ENCODE results near the gene EBF3.

Gene EBF3

GRCh38 chr10:129970465-129971364 is 6.6 kb upstream of the EBF3 start:
- no peak for DNase-seq (ENCODE audit: low read depth in 2 of 2)

GRCh38 chr10:129969911-129970464 is 5.9 kb upstream of the EBF3 start:
- no peak for DNase-seq (ENCODE audit: low read depth in 2 of 2)

- no peak for DNase-seq (ENCODE audit: low read depth in 2 of 2)
Measured at GRCh38 chr10:129969184-129969910, 5.3 kb upstream of the EBF3 start.

- DNase-seq (ENCODE audit: low read depth in 2 of 2), result no peak
Measured at GRCh38 chr10:129968853-129969183, 4.7 kb upstream of the EBF3 start.

DNA sequence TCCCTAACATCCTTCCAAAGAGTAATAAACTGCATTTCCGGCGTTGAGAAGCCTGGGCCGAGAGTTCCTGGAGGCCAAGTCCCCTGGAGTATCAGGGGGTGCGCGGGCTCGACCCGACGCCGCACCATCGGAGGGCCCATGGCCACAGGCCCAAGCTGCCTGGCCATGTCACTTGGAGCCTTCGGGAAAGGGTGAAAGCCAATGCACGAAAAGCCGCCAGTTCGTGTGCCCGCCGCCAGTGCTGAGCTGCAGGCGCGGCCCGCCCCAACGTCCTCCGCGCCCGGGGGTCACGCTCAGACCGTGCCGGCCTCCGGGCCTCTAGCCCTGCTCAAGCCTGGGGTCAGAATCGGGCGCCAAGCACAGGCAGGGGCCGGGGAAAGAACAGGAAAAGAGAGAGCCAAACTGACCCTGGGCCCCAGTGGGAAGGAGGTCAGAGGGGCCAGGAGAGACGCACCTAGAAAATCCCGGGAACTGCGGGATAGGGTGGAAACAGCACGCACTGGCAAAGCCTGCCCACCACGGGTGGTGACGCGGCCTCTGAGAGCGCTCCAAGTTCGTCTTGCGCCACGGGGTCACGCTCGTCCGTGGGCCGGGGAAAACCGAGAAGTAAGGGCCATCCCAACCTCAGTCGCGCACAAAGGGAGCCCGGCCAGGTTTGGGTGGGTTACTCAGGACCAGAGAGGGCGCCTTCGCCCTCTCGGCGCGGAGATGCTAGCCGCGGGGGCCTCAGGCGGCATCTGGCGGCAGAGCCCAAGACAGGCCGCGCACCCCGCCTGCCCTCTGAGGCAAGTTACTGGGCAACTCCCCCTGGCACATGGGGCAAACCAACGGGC is 4.2 kb upstream of the EBF3 start:
- no peak for DNase-seq (ENCODE audit: low read depth in 2 of 2)

- DNase-seq (ENCODE audit: low read depth in 2 of 2), result no peak
Measured at GRCh38 chr10:129967579-129968019, 3.5 kb upstream of the EBF3 start.

DNA sequence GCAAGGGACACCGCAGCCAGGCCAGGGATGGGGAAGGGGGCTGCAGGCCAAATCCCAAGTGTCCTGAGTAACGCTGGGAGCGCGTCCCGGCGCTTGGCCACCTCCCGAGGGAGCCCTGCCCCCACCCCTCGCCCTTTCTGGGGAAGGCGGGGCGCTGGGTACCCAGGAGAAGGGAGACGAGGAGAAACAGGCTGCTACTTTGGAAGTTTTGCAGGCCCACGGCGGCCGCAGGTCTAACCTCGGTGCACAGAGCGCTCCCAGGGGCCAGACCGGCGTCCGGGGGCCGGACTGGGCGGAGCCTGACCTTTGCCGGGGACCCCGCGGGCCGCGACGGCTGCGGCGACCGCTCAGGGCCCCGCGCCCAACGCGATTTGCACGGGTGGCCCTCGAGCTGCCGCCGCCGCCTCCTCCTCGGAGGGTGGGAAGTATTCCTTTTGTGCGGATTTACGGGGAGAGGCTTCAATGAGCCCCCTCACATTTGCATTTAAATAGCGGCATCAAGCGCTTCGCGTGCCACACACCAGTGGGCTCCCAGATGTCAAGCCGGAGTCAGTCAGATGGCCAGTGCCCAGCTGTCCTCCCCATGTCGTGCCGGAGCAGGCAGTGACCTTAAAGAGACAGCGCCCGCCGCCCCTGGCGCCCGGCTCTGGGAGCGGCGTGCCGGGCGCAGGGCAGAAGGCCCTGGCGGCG is 3.0 kb upstream of the EBF3 start:
- no peak for DNase-seq (ENCODE audit: low read depth in 2 of 2)

- no peak for DNase-seq (ENCODE audit: low read depth in 2 of 2)
Measured at GRCh38 chr10:129966370-129966888, 2.4 kb upstream of the EBF3 start.

DNA sequence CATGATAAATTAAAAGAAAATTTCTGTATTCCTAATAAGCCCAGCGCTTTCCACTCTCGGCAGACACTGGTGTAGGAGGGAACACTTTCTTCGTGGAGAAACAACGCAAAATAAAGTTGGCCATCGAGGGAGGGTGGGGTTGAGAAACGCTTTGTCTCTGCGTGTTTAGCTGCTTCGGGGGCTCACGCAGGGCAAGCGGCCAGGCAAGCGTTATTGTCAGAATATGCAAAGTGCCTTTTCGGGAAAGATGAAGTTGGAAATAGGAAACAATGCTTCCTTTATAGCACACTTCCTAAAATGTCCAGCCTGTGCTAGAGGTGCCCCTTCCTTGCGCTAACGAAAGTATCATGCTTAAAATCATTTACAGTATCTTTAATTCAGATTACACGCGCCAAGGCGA is 1.9 kb upstream of the EBF3 start:
- DNase-seq (ENCODE audit: low read depth in 2 of 2), result no peak

DNA sequence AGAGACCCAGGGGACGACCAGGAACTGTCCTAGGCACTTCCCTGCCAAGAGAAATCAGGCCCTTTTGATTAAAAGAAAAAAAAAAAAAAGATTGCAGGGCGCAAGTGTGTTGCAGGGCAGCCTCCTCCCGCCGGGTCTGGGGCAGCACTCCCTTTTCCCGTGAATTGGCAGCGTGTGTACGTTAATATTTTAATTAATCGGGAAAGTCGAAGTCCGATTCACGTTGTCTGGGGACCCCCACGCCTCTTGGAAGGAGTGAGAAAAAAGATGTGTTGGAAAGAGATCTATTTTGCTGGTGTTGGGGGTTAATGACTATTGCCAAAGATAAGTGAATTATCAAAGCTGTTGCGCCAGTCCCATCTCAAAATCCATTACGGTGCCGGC is 1.3 kb upstream of the EBF3 start:
- DNase-seq (ENCODE audit: low read depth in 2 of 2), result no peak

- DNase-seq (ENCODE audit: low read depth in 2 of 2), result no peak
Measured at GRCh38 chr10:129964611-129965424, 744 bp upstream of the EBF3 start.

GRCh38 chr10:129962872-129963640 is 1.0 kb downstream of the EBF3 start:
- DNase-seq (ENCODE audit: low read depth in 2 of 2), result no peak

DNA sequence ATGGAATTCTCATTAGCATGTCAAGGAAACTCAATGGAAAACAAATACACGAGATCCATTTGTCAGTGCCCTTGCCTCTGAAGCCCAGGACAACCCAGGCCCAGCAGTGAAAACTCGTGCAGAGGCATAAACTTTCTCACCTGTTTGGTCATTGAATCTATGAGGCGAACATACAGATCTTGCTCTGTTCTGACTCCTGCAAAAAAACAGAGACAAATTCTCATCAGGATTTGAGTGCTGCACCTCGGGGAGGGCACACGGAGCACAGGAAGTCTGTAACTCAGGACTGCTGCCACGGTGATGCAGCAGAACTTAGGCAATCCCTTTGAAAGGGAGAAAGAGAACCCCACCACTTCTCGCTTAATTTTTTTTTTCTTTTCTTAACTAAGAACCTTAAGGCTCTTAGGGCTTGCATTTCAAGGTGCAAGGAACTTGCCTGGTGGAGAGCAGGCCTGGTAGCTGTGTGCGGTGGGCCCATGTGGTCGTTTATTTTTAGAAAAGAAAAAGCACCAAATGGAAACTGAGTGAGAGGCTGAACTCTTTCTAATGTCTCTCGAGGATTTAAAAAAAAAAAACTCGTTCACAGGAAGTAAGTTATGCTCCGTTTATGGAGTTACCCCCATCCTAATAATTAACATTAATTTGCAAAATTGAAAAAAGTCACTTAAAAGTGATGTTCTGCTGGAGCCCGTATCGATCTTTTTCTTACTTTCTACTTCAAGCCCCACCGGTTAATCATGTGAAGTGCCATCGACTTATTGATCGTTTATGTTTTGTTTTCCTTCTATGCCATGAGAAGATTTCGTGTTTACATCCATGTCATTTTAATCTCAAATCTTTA is 1.8 kb downstream of the EBF3 start:
- DNase-seq (ENCODE audit: low read depth in 2 of 2), result no peak

- DNase-seq (ENCODE audit: low read depth in 2 of 2), result no peak
Measured at GRCh38 chr10:129961157-129961701, 2.8 kb downstream of the EBF3 start.

- DNase-seq (ENCODE audit: low read depth in 2 of 2), result no peak
Measured at GRCh38 chr10:129960481-129961156, 3.5 kb downstream of the EBF3 start.

DNA sequence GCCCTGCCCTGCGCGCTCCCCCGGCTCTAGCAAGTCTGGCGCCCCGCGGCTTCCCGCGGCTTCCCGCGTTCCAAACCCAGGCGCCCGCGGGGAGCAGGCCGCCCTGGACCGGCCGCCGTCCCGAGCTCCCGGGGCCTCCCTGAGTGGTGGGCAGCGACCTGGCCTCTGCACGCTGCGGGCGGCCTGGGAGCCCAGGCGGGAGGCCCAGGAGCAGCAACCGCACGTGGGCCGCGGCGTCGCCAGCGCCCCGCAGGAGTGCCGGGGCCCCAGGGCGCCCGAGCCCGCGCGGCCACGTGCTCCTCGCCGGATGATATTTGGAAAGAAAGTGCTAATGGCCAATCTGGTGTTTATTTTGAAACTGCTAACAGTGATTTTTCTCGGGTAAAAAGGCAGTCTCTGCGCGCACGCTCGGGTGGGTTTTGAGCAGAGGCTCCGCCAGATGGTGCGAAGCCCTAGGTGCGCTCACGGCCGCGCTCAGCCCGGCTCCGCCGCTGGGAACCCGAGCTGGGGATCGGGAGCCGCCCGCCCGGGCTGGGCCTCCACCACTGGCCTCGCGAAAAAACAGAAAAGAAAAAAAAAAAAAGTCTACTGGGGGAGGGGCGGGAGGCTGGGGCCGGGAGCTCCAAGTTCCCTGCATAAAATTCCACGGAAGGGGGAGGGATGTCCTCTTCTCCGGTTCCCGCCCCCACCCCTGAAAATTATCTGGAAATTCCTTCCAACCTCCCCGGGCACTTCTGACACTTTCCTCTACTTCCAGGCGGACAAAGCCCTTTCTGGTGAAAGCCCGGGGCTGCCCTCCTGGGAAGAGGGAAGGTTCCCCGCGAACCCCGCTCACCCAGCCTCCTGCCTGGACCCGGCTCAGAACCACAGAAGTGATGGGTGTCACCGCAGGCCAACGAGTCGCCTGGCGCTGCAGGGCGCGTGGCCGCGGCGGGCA is 4.3 kb downstream of the EBF3 start:
- DNase-seq (ENCODE audit: low read depth in 2 of 2), result no peak
